H1 (cell line): ENCODE data around the gene FCAMR. TPM values are rescaled to one million over a fixed set of nuclear protein-coding genes. Genes with fewer than 3 reads are reported as not detected.

Experiments
- CTCF ChIA-PET: fragments of 300-600 bp; sonication (Branson Sonifier 250); formaldehyde crosslinking; loops from one replicate; lab custom pipeline; 2021; ENCODE audit not compliant: partially characterized antibody; lab: Charles Lee
- POLR2A ChIA-PET: fragments of 300-600 bp; sonication (Branson Sonifier 250); formaldehyde crosslinking; loops from one replicate; lab custom pipeline; 2021; ENCODE audit warnings: inconsistent platforms; ENCODE audit not compliant: partially characterized antibody; lab: Charles Lee
- DNase-seq, 2 experiments: peaks; one replicate each; pipeline versions ENCODE4 v3.0.0 to v3.0.0-alpha.2; 2010 to 2022; ENCODE audit warnings: low spot score in 2 of 2, low read depth in 1 of 2, mixed read lengths in 1 of 2
- FAIRE-seq: peaks from 2 replicates; lab custom pipeline; 2011; peaks lifted over from hg19 to GRCh38; lab: Jason Lieb, UNC
- H2AFZ ChIP-seq: 2 replicates; pipeline ENCODE4 v1.8.1; 2012; ENCODE audit warnings: low read length, inconsistent platforms
- H2AK5ac ChIP-seq: 2 replicates; pipeline ENCODE4 v1.6.1; 2013; ENCODE audit warnings: low read depth, low read length
- H2BK120ac ChIP-seq: replicated peaks from 2 replicates; pipeline ENCODE3; 2013; ENCODE audit warnings: low read depth, low read length, inconsistent platforms
- H2BK12ac ChIP-seq: 2 replicates; pipeline ENCODE4 v1.6.1; 2013; ENCODE audit warnings: low read depth, low read length
- H2BK15ac ChIP-seq: 2 replicates; pipeline ENCODE4 v1.6.1; 2013; ENCODE audit warnings: low read length
- H2BK20ac ChIP-seq: 2 replicates; pipeline ENCODE4 v1.6.1; 2013; ENCODE audit warnings: low read length
- H2BK5ac ChIP-seq: 2 replicates; pipeline ENCODE4 v1.6.1; 2013; ENCODE audit warnings: low read depth, low read length
- H3K14ac ChIP-seq: 2 replicates; pipeline ENCODE4 v1.6.1; 2013; ENCODE audit warnings: inconsistent platforms; ENCODE audit not compliant: insufficient read length
- H3K18ac ChIP-seq: 2 replicates; pipeline ENCODE4 v1.6.1; 2013; ENCODE audit warnings: low read length; ENCODE audit errors: extremely low read depth
- H3K23ac ChIP-seq: 2 replicates; pipeline ENCODE4 v1.6.1; 2013; ENCODE audit warnings: inconsistent platforms; ENCODE audit not compliant: insufficient read length
- H3K23me2 ChIP-seq: 2 replicates; pipeline ENCODE4 v1.6.1; 2013; ENCODE audit warnings: low read depth, low read length
- H3K27ac ChIP-seq: 2 replicates; pipeline ENCODE4 v1.6.1; 2011; ENCODE audit warnings: low read depth, low read length, inconsistent platforms
- H3K27me3 ChIP-seq, 4 experiments: replicated peaks in 1 of 4; 1 replicate in 1 of 4; 2 replicates in 3 of 4; pipeline versions ENCODE4 v1.6.1 to v1.8.1; 2011 to 2013; ENCODE audit warnings: low read length in 3 of 4, mild to moderate bottlenecking in 3 of 4, inconsistent platforms in 2 of 4, mixed read lengths in 2 of 4, moderate library complexity in 1 of 4; ENCODE audit not compliant: control insufficient read depth in 3 of 4, insufficient read depth in 3 of 4; ENCODE audit errors: extremely low read depth in 1 of 4
- H3K36me3 ChIP-seq, 4 experiments: 2 replicates each; pipeline versions ENCODE4 v1.6.1 to v1.8.1; 2011 to 2013; ENCODE audit warnings: mild to moderate bottlenecking in 4 of 4, low read length in 3 of 4, moderate library complexity in 2 of 4, control low read depth in 1 of 4, inconsistent platforms in 1 of 4; ENCODE audit not compliant: insufficient read depth in 4 of 4, control insufficient read depth in 2 of 4
- H3K4ac ChIP-seq: replicated peaks from 2 replicates; pipeline ENCODE3; 2013; ENCODE audit warnings: low read length, low read depth, mixed read lengths, inconsistent platforms; ENCODE audit not compliant: insufficient read length
- H3K4me1 ChIP-seq, 4 experiments: replicated peaks in 1 of 4; 1 replicate in 1 of 4; 2 replicates in 3 of 4; pipeline versions ENCODE4 v1.6.1 to v1.8.1; 2011 to 2013; ENCODE audit warnings: low read length in 3 of 4, inconsistent platforms in 2 of 4, mixed read lengths in 1 of 4; ENCODE audit not compliant: insufficient read depth in 4 of 4, control insufficient read depth in 3 of 4
- H3K4me2 ChIP-seq, 2 experiments: 2 replicates each; pipeline versions ENCODE4 v1.6.1 to v1.8.1; 2011 to 2013; ENCODE audit warnings: low read depth in 2 of 2, low read length in 2 of 2, control low read depth in 1 of 2, inconsistent platforms in 1 of 2, mild to moderate bottlenecking in 1 of 2; ENCODE audit not compliant: insufficient read depth in 1 of 2
- H3K4me3 ChIP-seq, 4 experiments: fragments of 200-600, 300-600 bp in 1 of 4; sonication (generic), shearing (Covaris generic), sonication (Bioruptor Twin) in 1 of 4; 2 replicates each; pipeline versions ENCODE4 v1.5.1 to v1.8.1; 2011 to 2016; ENCODE audit warnings: low read length in 4 of 4, low read depth in 3 of 4, control low read depth in 2 of 4, inconsistent platforms in 2 of 4, mild to moderate bottlenecking in 2 of 4, mixed read lengths in 1 of 4, moderate library complexity in 1 of 4; ENCODE audit not compliant: insufficient read depth in 2 of 4; ENCODE audit errors: extremely low read depth in 1 of 4
- H3K56ac ChIP-seq: replicated peaks from 2 replicates; pipeline ENCODE3; 2013; ENCODE audit warnings: low read depth, mild to moderate bottlenecking, mixed read lengths, low read length, inconsistent platforms; ENCODE audit not compliant: insufficient read length
- H3K79me1 ChIP-seq: 2 replicates; pipeline ENCODE4 v1.6.1; 2013; ENCODE audit warnings: low read depth, low read length, control low read depth
- H3K79me2 ChIP-seq, 2 experiments: 2 replicates each; pipeline versions ENCODE4 v1.6.1 to v1.8.1; 2012 to 2013; ENCODE audit warnings: low read length in 2 of 2, mild to moderate bottlenecking in 2 of 2, inconsistent platforms in 1 of 2; ENCODE audit not compliant: insufficient read depth in 2 of 2, control insufficient read depth in 1 of 2
- H3K9ac ChIP-seq, 4 experiments: replicated peaks in 1 of 4; 1 replicate in 1 of 4; 2 replicates in 3 of 4; pipeline versions ENCODE4 v1.6.1 to v1.8.1; 2011 to 2013; ENCODE audit warnings: low read depth in 3 of 4, low read length in 3 of 4, control low read depth in 2 of 4, mild to moderate bottlenecking in 2 of 4, moderate library complexity in 2 of 4, inconsistent platforms in 1 of 4; ENCODE audit errors: extremely low read depth in 1 of 4
- H3K9me3 ChIP-seq, 2 experiments: 2 replicates each; pipeline versions ENCODE4 v1.6.1 to v1.8.1; 2012 to 2013; ENCODE audit warnings: mild to moderate bottlenecking in 2 of 2, moderate library complexity in 2 of 2, control low read depth in 1 of 2, inconsistent platforms in 1 of 2, low read depth in 1 of 2, low read length in 1 of 2, mixed read lengths in 1 of 2; ENCODE audit not compliant: insufficient read depth in 2 of 2
- H4K20me1 ChIP-seq, 2 experiments: replicated peaks in 1 of 2; 2 replicates each; pipeline versions ENCODE3 to v1.8.1; 2011 to 2013; ENCODE audit warnings: inconsistent platforms in 2 of 2, low read length in 2 of 2, mild to moderate bottlenecking in 1 of 2; ENCODE audit not compliant: insufficient read depth in 2 of 2, control insufficient read depth in 1 of 2
- H4K5ac ChIP-seq: 2 replicates; pipeline ENCODE4 v1.6.1; 2013; ENCODE audit warnings: low read length, low read depth, mixed read lengths, inconsistent platforms; ENCODE audit not compliant: insufficient read length
- H4K8ac ChIP-seq: 2 replicates; pipeline ENCODE4 v1.8.0; 2013; ENCODE audit warnings: mild to moderate bottlenecking, moderate library complexity, low read length, inconsistent platforms; ENCODE audit not compliant: insufficient read depth; ENCODE audit errors: extremely low read depth
- H4K91ac ChIP-seq: replicated peaks from 2 replicates; pipeline ENCODE3; 2013; ENCODE audit warnings: low read length, mixed read lengths, inconsistent platforms; ENCODE audit not compliant: insufficient read length
- CREB1 ChIP-seq: IDR thresholded peaks from 2 replicates; pipeline ENCODE4 v1.6.1; 2012; ENCODE audit warnings: inconsistent platforms
- HDAC6 ChIP-seq: IDR thresholded peaks from one replicate; pipeline ENCODE4 v1.7.1; 2012; ENCODE audit warnings: low read depth, mild to moderate bottlenecking, inconsistent platforms, low read length, moderate library complexity
- PHF8 ChIP-seq: fragments of 200-600 bp; sonication (generic); conservative IDR thresholded peaks from 2 replicates; pipeline ENCODE4 v1.7.1; 2012; ENCODE audit warnings: low read depth, mild to moderate bottlenecking, inconsistent platforms, low read length, moderate library complexity
- SAP30 ChIP-seq: fragments of 300-600 bp; sonication (generic); IDR thresholded peaks from 2 replicates; pipeline ENCODE4 v1.7.1; 2012; ENCODE audit warnings: low read length, moderate library complexity, mild to moderate bottlenecking, inconsistent platforms; ENCODE audit not compliant: insufficient read depth, insufficient replicate concordance
- SP4 ChIP-seq: IDR thresholded peaks from 2 replicates; pipeline ENCODE4 v1.6.1; 2012; ENCODE audit warnings: low read length, inconsistent platforms
- TBP ChIP-seq: IDR thresholded peaks from 2 replicates; pipeline ENCODE4 v1.6.1; 2011; ENCODE audit warnings: low read depth, low read length, improper control_type of control experiment
- TEAD4 ChIP-seq: IDR thresholded peaks from 2 replicates; pipeline ENCODE4 v1.6.1; 2012; ENCODE audit warnings: low read depth, low read length, inconsistent platforms, mixed read lengths
- YY1 ChIP-seq: IDR thresholded peaks from 2 replicates; pipeline ENCODE4 v1.6.1; 2011; ENCODE audit warnings: low read depth, mild to moderate bottlenecking, low read length
- WGBS, 2 experiments: shearing (Covaris generic) in 1 of 2; methylation state at CpG; one replicate each; pipeline versions ENCODE4 v1.1.6 to v1.1.7; 2013 to 2015; ENCODE audit warnings: low lambda C conversion rate in 2 of 2, mixed read lengths in 2 of 2, inconsistent platforms in 1 of 2, low coverage in 1 of 2, missing lambda C conversion rate in 1 of 2; ENCODE audit not compliant: insufficient replicate concordance in 2 of 2, insufficient coverage in 1 of 2, insufficient read length in 1 of 2; ENCODE audit errors: extremely low coverage in 1 of 2, missing lambda C conversion rate in 1 of 2; 5-methylcytosine and 5-hydroxymethylcytosine counted together
- polyA plus RNA-seq, 7 experiments: library from polyadenylated mRNA; depleted of rRNA in 3 of 7; stranded (reverse) in 5 of 7; unstranded in 2 of 7; fragments of >200 nt in 5 of 7; fragments of 200-250 nt in 2 of 7; gene quantifications; 1 replicate in 5 of 7; 2 replicates in 1 of 7; 4 replicates in 1 of 7; pipeline versions ENCODE4 v1.2.1 to v1.2.3, GENCODE V29; 2011 to 2013; ENCODE audit warnings: missing spikeins in 2 of 7, mixed read lengths in 2 of 7
- total RNA-seq: library from RNA; stranded (reverse); fragmentation: NEBNext Ultra II Directional; extraction: Animal tissue kit (Norgen Biotek cat#: 25700); gene quantifications from 2 replicates; pipeline ENCODE4 v1.2.1, GENCODE V29; 2021
- TF ChIP-seq, protein P1 (sequence below): IDR thresholded peaks from 2 replicates; pipeline ENCODE4 v1.6.1; 2011; ENCODE audit warnings: low read length, improper control_type of control experiment
- TF ChIP-seq, protein P2 (sequence below): IDR thresholded peaks from 2 replicates; pipeline ENCODE4 v1.6.1; 2012; ENCODE audit warnings: inconsistent platforms

Gene FCAMR
- total and polyA plus RNA-seq, 2 of the 8 experiments (the other 6 are each of a cell fraction or from before 2014, with no cell fraction given) = not detected

DNA sequence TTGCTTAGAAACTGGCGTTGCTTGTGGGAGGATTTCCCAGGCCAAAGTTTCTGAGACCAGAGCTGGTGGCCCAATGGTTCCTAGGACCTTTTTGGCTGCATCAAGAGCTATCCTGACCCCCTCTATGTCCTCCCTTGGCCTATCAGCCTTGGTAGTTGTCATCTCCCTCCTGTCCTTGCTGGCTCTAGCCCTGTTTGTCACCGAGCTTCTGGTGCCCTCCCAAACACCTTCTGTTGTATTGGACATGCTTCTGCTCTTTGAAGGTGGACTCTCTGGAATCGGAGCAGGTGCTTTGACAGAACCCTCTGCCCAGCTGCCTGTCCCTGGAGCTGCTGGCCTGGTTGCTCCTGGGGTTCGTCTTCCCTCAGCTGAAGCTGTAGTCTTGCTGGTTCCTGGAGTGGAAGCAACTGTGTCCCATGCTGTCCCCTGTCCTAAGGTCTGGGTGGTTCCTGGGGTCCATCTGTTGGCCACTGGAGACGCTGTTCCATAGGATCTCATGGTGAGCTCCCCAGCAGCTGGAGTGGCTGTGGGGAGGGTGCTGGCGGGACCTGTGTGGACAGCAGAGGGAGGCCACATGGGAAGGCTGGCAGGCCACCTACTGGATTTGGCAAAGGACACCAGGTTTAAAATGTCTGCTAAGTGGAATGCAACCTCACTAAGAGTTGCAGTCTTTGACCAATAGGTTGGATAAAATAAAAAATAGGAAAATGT lies 9.4 kb downstream of the FCAMR start:
- no peak overlapping the region for H3K27ac ChIP-seq
- H3K18ac ChIP-seq = no peak overlapping the region
- peak overlapping the region; percentile 69; the same call in 1 of the 2 replicates for H4K8ac ChIP-seq
- H3K14ac ChIP-seq = no peak overlapping the region
- H3K4me2 ChIP-seq = no peak overlapping the region
- H2BK20ac ChIP-seq = no peak overlapping the region
- no peak overlapping the region for H3K4ac ChIP-seq
- H2BK120ac ChIP-seq = no peak overlapping the region
- H3K36me3 ChIP-seq = no peaks in the 10 kb centered on the region
- no peaks in the 10 kb centered on the region for H3K79me1 ChIP-seq
- no peak for FAIRE-seq
- H3K4me1 ChIP-seq = no peaks in the 10 kb centered on the region
- H3K4me3 ChIP-seq = no peak overlapping the region
- no peaks in the 10 kb centered on the region for H4K20me1 ChIP-seq
- H2AFZ ChIP-seq = no peak overlapping the region
- ChIA-PET POLR2A (no interaction called here), CTCF (interaction anchor here (0.6 to 9.3 kb wide), 14 partner anchors 10 to 226 kb away, joined by 3 to 77 read pairs (median 4); partner anchors contain the start of gene FCAMR)
- no peak overlapping the region for H3K9ac ChIP-seq
- H3K27me3 ChIP-seq = peaks cover 0 to 3% (median 0%) of the 10 kb centered on the region in 4 experiments; a peak in 1 of 7 replicates
- DNase-seq = no peak
- H4K5ac ChIP-seq = no peak overlapping the region
- H3K79me2 ChIP-seq = no peaks in the 10 kb centered on the region
- no peak for TF ChIP-seq CREB1
- TF ChIP-seq, protein P1, sequence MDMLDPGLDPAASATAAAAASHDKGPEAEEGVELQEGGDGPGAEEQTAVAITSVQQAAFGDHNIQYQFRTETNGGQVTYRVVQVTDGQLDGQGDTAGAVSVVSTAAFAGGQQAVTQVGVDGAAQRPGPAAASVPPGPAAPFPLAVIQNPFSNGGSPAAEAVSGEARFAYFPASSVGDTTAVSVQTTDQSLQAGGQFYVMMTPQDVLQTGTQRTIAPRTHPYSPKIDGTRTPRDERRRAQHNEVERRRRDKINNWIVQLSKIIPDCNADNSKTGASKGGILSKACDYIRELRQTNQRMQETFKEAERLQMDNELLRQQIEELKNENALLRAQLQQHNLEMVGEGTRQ = no peak
- TF ChIP-seq SAP30 = no peak
- no peak for TF ChIP-seq TBP
- TF ChIP-seq PHF8 = no peak
- TF ChIP-seq, protein P2, sequence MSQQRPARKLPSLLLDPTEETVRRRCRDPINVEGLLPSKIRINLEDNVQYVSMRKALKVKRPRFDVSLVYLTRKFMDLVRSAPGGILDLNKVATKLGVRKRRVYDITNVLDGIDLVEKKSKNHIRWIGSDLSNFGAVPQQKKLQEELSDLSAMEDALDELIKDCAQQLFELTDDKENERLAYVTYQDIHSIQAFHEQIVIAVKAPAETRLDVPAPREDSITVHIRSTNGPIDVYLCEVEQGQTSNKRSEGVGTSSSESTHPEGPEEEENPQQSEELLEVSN = no peak
- TF ChIP-seq SP4 = no peak
- TF ChIP-seq TEAD4 = no peak
- no peak for TF ChIP-seq YY1
- TF ChIP-seq HDAC6 = no peak
- H2BK12ac ChIP-seq = no peak overlapping the region
- H3K23me2 ChIP-seq = no peaks in the 10 kb centered on the region
- 95% methylated on average over 6 of the region's 6 CpGs; no CpG with 5 or more reads in 1 of the 2 experiments for WGBS, 2 experiments
- H2AK5ac ChIP-seq = no peak overlapping the region
- H2BK5ac ChIP-seq = no peak overlapping the region
- H3K23ac ChIP-seq = no peak overlapping the region
- H2BK15ac ChIP-seq = no peak overlapping the region
- no peak overlapping the region for H3K56ac ChIP-seq
- no peak overlapping the region for H4K91ac ChIP-seq
- H3K9me3 ChIP-seq = no peaks in the 10 kb centered on the region
